Stomach (tissue), 9 donors: ENCODE results near the gene TSPAN7. TPM values are rescaled to one million over a fixed set of nuclear protein-coding genes. Genes with fewer than 3 reads are reported as not detected.

Source experiments
- DNase-seq, 2 donors: peaks; one replicate each; pipeline versions ENCODE4 v3.0.0 to v3.0.0-alpha.2; 2013 to 2019
- H3K27ac ChIP-seq, 5 donors: fragments of 200-600 bp in 4 of 5; sonication (generic) in 4 of 5; one replicate each; pipeline ENCODE4 v1.5.1; 2013 to 2019; ENCODE audit warnings: mild to moderate bottlenecking in 1 of 5, moderate library complexity in 1 of 5
- H3K27me3 ChIP-seq, 3 donors: fragments of 200-600 bp; sonication (generic); one replicate each; pipeline ENCODE4 v1.5.1; 2017 to 2019; ENCODE audit warnings: mixed run types in 1 of 3
- H3K36me3 ChIP-seq, 4 donors: fragments of 200-600 bp; sonication (generic); 1 replicate in 3 of 4; 2 replicates in 1 of 4; pipeline ENCODE4 v1.5.1; 2016 to 2019
- H3K4me1 ChIP-seq, 4 donors: fragments of 200-600 bp; sonication (generic); one replicate each; pipeline ENCODE4 v1.5.1; 2016 to 2019
- H3K4me3 ChIP-seq, 4 donors: fragments of 200-600 bp; sonication (generic) in 3 of 4; one replicate each; pipeline ENCODE4 v1.5.1; 2016 to 2019; ENCODE audit warnings: mild to moderate bottlenecking in 1 of 4
- H3K9me3 ChIP-seq, 4 donors: fragments of 200-600 bp; sonication (generic); one replicate each; pipeline ENCODE4 v1.5.1; 2016 to 2019
- EP300 ChIP-seq: sonication (generic); formaldehyde crosslinking; IDR thresholded peaks from one replicate; pipeline ENCODE4 v1.6.1; 2017; ENCODE audit warnings: antibody characterized with exemption
- POLR2A ChIP-seq, 4 donors: fragments of 450-650 bp; IDR thresholded peaks; one replicate each; pipeline ENCODE4 v1.6.1; 2016; ENCODE audit warnings: antibody characterized with exemption in 4 of 4, control low read depth in 2 of 4, mild to moderate bottlenecking in 1 of 4, moderate library complexity in 1 of 4
- POLR2AphosphoS5 ChIP-seq, 3 donors: sonication (generic); formaldehyde crosslinking; IDR thresholded peaks; one replicate each; pipeline ENCODE4 v1.6.1; 2016; ENCODE audit warnings: antibody characterized with exemption in 3 of 3
- WGBS, 5 donors: extraction: QIAGEN DNeasy Blood & Tissue Kit in 3 of 5; methylation state at CpG; one replicate each; pipeline versions ENCODE4 v1.1.5 to v1.1.7; 2013 to 2018; 5-methylcytosine and 5-hydroxymethylcytosine counted together
- intact Hi-C: fragments of 100-400 bp; cut with DNase I; formaldehyde crosslinking; loops from one replicate; pipeline ENCODE4 v1.15.1; 2023; ENCODE audit warnings: low total_unique reads
- polyA plus RNA-seq, 3 donors: library from polyadenylated mRNA; stranded (reverse); fragments of 200-250 nt; gene quantifications; one replicate each; pipeline ENCODE4 v1.2.3, GENCODE V29; 2013
- total RNA-seq, 5 donors: library from RNA; depleted of rRNA; stranded (reverse); fragments of >200 nt; gene quantifications; one replicate each; pipeline versions ENCODE4 v1.1.0 to v1.2.3, GENCODE V29; 2014 to 2016
- TF ChIP-seq, protein P1 (sequence below), 7 experiments: fragments of 450-650 bp in 4 of 7; fragments of 200-600 bp in 3 of 7; sonication (generic) in 3 of 7; IDR thresholded peaks; one replicate each; pipeline ENCODE4 v1.5.1; 2016 to 2019; ENCODE audit warnings: antibody characterized with exemption in 7 of 7, control low read depth in 2 of 7, mild to moderate bottlenecking in 1 of 7
- donor health status: healthy with polysubstance abuse.
- donor health status: Bipolar disorder and iron deficiency.
- donor health status: healthy.

The TSPAN7 gene
- total and polyA plus RNA-seq, 8 donors, result 0.45 to 35.9 (median 12.0) TPM; not detected in 1

DNA sequence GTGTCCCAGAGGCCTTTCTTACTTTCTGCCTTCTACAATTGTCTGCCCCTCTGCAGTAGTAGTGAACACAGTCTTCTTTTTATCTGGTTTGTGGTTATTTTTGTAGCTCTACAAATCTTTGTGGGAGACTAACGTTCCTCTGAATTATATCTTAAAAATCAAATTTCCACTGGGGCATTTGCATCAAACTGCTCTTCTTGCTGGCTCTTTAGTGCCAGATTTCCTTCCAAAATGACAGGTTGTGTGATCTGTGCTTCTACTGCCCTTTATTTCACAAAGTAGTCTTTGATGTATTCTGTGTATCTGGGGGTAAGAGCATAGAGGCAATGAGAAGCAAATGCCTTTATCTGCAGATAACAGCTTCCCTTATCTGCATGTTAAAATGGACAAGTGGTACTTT, 34.5 kb downstream of the TSPAN7 start:
- Histone ChIP-seq H3K4me3 (no peak overlapping the region), H3K27me3 (peaks cover 0 to 2% (median 0%) of the 10 kb centered on the region in 3 donors), H3K27ac (no peak overlapping the region), H3K9me3 (peaks cover 0 to 6% (median 0%) of the 10 kb centered on the region in 4 donors), H3K36me3 (no peaks in the 10 kb centered on the region), H3K4me1 (no peaks in the 10 kb centered on the region)
- DNase-seq, result no peak
- intact Hi-C loops, result no loop called here
- 19 to 42% (median 30%) methylated on average over 1 of the region's 1 CpG for WGBS, 5 donors
- TF ChIP-seq POLR2A (IDR thresholded peaks at IDR 0.05) (no peak), EP300 (no peak), POLR2AphosphoS5 (IDR thresholded peaks at IDR 0.05) (no peak)
- TF ChIP-seq, protein P1, sequence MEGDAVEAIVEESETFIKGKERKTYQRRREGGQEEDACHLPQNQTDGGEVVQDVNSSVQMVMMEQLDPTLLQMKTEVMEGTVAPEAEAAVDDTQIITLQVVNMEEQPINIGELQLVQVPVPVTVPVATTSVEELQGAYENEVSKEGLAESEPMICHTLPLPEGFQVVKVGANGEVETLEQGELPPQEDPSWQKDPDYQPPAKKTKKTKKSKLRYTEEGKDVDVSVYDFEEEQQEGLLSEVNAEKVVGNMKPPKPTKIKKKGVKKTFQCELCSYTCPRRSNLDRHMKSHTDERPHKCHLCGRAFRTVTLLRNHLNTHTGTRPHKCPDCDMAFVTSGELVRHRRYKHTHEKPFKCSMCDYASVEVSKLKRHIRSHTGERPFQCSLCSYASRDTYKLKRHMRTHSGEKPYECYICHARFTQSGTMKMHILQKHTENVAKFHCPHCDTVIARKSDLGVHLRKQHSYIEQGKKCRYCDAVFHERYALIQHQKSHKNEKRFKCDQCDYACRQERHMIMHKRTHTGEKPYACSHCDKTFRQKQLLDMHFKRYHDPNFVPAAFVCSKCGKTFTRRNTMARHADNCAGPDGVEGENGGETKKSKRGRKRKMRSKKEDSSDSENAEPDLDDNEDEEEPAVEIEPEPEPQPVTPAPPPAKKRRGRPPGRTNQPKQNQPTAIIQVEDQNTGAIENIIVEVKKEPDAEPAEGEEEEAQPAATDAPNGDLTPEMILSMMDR (IDR thresholded peaks at IDR 0.05), result no peak

DNA sequence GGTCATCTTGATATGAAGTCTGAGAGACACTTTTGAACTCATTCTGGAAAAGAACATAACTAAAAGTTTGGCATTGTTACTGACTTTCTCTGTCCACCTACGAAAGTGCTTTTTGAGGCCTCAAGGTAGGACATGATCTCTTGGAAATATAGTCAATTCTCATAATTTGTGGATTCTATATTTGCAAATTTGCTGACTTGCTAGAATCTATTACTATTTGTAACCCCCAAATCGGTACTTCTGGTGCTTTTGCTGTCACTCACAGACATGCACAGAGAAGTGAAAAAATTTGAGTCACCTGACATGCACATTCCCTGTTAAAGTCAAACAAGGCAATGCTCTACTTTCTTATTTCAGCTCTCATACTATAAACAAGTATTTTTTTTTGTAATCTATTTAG, 35.6 kb downstream of the TSPAN7 start:
- H3K9me3 ChIP-seq, result peaks cover 0 to 6% (median 0%) of the 10 kb centered on the region in 4 donors
- no peak for DNase-seq
- intact Hi-C loops, result no loop called here
- H3K36me3 ChIP-seq, result no peaks in the 10 kb centered on the region
- 61 to 90% (median 78%) methylated on average over 2 of the region's 2 CpGs for WGBS, 5 donors
- H3K4me3 ChIP-seq, result no peak overlapping the region
- TF ChIP-seq POLR2AphosphoS5 (IDR thresholded peaks at IDR 0.05), result no peak
- TF ChIP-seq, protein P1 (IDR thresholded peaks at IDR 0.05), result no peak
- no peak for TF ChIP-seq EP300
- TF ChIP-seq POLR2A (IDR thresholded peaks at IDR 0.05), result no peak
- peaks cover 0 to 4% (median 0%) of the 10 kb centered on the region in 3 donors for H3K27me3 ChIP-seq
- no peak overlapping the region for H3K27ac ChIP-seq
- no peaks in the 10 kb centered on the region for H3K4me1 ChIP-seq

GRCh38 chrX:38599796-38600755, 38.7 kb downstream of the TSPAN7 start:
- DNase-seq, result no peak
- peaks cover 0 to 4% (median 0%) of the 10 kb centered on the region in 3 donors for H3K27me3 ChIP-seq
- no peak overlapping the region for H3K27ac ChIP-seq
- 27 to 39% (median 36%) methylated on average over 3 of the region's 3 CpGs for WGBS, 5 donors
- H3K4me3 ChIP-seq, result no peak overlapping the region
- intact Hi-C loops, result no loop called here
- no peak for TF ChIP-seq POLR2AphosphoS5 (IDR thresholded peaks at IDR 0.05)
- TF ChIP-seq, protein P1 (IDR thresholded peaks at IDR 0.05), result no peak
- no peak for TF ChIP-seq POLR2A (IDR thresholded peaks at IDR 0.05)
- no peak for TF ChIP-seq EP300
- no peaks in the 10 kb centered on the region for H3K36me3 ChIP-seq
- H3K4me1 ChIP-seq, result no peaks in the 10 kb centered on the region
- H3K9me3 ChIP-seq, result no peaks in the 10 kb centered on the region

DNA sequence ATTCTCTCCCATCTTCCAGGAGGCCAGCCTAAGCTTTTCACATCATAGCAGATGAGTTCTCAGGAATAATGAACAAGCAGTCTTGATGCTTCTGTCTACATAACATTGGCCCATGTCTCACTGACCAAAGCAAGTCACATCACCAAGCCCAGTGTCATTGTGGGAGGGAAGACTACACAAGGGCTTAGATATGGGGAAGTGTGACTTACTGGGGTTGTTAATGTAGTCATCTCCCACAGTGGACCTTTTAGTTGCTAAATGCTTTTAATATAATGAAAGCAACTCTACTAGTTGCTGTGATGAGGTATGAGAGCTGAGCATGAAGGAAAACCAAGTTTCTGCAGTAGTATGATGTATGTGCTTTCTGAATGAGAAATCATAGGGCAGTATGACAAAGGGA, 40.5 kb downstream of the TSPAN7 start:
- H3K9me3 ChIP-seq, result no peaks in the 10 kb centered on the region
- no peaks in the 10 kb centered on the region for H3K4me1 ChIP-seq
- H3K27me3 ChIP-seq, result peaks cover 0 to 4% (median 0%) of the 10 kb centered on the region in 3 donors
- H3K36me3 ChIP-seq, result no peaks in the 10 kb centered on the region
- no peak overlapping the region for H3K27ac ChIP-seq
- no peak for DNase-seq
- no peak overlapping the region for H3K4me3 ChIP-seq
- TF ChIP-seq, protein P1 (IDR thresholded peaks at IDR 0.05), result no peak
- TF ChIP-seq EP300 (no peak), POLR2AphosphoS5 (IDR thresholded peaks at IDR 0.05) (no peak), POLR2A (IDR thresholded peaks at IDR 0.05) (no peak)
- intact Hi-C loops, result no loop called here
